Activated CD4-positive, alpha-beta T cell treated with anti-CD3 and anti-CD28 coated beads for 48 hours (primary cell): ENCODE results near the gene ZNF790.

Experiments
- DNase-seq: peaks from one replicate; pipeline ENCODE4 v3.0.0-alpha.2; 2020

ZNF790 gene

DNA sequence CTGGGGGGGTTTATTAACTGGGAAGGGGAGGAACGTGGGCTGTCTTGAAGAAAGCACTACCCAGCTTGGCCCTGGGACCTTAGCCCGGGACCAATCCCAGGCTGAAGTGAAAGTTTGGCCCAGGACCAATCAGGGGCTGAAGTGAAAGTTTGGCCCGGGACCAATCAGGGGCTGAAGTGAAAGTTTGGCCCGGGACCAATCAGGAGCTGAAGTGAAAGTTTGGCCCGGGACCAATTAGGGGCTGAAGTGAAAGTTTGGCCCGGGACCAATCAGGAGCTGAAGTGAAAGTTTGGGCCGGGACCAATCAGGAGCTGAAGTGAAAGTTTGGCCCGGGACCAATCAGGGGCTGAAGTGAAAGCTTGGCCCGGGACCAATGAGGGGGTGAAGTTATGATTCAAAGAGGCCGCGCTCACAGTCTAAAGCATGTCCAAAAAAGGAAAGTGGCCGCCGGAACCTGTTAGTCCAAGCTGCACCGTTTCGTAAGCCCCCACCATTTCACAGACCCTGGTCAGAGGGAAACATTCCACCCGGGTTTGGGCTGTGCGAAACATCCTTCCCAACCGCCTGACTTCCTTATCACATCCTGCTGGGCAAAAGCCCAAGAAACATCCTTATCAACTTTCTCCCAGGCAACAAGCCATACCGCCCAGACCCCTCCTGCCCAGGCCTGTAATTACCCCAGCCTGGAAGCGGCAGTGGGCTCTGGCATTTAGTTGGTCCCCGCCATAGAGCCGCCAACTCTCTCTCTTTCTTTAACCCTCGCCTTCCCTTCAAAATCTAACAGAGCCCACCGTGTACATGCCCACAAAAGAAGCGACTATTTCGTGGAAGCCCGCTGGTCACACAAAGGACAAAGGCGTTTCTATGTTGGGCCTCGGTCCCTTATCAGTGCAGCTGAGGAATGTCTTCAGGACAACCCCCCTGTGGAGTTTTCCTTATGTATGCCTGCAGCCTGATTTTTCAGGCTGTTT lies 66.6 kb downstream of the ZNF790 start:
- peak; percentile 68 for DNase-seq
